NCI-H146 treated with DMSO at 0.1 percent for 48 hours (cell line): ENCODE results near the gene FBP1.
"Not testable (repeated sequence)": the region's sequence is repeated elsewhere in the genome, so short reads cannot be mapped to it uniquely, and the experiment has no call there.

ENCODE experiments used
- DNase-seq: peaks from one replicate; lab custom pipeline; 2025; ENCODE audit not compliant: unreplicated experiment; lab: John Stamatoyannopoulos, UW

The FBP1 gene

DNA sequence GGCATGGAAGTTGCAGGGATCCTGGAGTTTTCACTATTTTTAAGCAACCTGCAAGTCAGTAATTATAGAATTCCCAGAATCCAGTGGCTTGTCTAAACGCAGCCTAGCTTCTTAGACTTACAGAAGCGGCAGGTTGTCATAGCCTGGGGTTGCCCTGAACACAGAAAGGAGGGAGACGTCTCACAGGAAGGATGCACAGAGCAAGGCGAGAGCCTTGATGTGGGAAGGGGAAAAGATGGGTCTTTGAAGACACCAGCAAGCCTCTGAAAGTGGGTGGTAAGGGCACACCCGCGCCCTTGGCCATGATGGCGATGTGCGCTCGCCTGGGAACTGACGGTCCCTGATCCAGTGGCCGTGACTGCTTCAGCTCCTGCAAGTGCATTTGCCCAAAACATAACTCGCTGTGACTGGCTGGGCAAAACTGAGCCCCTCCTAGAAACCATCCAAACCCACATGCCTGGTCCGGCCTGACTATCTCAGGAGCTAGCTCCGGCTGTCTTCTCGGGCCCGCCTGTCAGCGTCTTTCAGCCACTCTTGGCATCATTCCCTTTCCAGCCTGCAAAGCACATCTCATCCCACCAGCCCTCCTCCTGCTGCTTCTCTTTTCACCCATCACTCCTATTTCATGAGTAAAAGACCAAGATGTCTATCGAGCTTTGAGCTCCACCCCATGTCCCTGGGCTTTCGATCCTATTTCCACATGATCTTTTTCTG is 17.1 kb downstream of the FBP1 start:
- no peak for DNase-seq

- DNase-seq = no peak
Observed at GRCh38 chr9:94619026-94619425, 20.3 kb downstream of the FBP1 start.

GRCh38 chr9:94613003-94613402 is 26.3 kb downstream of the FBP1 start:
- DNase-seq = no peak

GRCh38 chr9:94612071-94612470 is 27.2 kb downstream of the FBP1 start:
- no peak for DNase-seq

GRCh38 chr9:94611638-94612068 is 27.7 kb downstream of the FBP1 start:
- no peak for DNase-seq

DNA sequence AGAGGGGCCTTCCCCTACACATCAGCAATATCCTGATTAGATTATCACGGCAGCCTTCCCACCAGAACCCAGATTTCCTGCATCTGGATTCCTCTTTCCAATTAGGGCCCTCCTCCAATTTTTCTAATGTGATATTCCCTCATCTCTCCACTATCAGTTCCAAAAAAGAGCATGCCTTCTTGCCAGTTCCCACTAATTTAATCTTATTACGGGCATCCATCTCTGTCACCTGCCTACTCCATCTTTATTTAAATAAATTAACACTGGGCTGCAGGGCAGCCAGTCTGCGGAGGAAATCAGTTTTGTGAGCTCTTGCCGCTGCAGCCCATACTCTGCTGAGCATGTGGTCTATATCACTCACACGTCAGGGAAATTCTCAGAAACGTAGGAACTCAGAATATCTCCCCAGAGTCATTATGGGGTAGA is 29.1 kb downstream of the FBP1 start:
- no peak for DNase-seq

GRCh38 chr9:94607423-94607691 is 32.0 kb downstream of the FBP1 start:
- DNase-seq = no peak

GRCh38 chr9:94606646-94607422 is 32.5 kb downstream of the FBP1 start:
- no peak for DNase-seq

GRCh38 chr9:94603259-94604160 is 35.8 kb downstream of the FBP1 start:
- peak; percentile 75 for DNase-seq

GRCh38 chr9:94602666-94603065 is 36.7 kb downstream of the FBP1 start:
- DNase-seq = no peak

DNA sequence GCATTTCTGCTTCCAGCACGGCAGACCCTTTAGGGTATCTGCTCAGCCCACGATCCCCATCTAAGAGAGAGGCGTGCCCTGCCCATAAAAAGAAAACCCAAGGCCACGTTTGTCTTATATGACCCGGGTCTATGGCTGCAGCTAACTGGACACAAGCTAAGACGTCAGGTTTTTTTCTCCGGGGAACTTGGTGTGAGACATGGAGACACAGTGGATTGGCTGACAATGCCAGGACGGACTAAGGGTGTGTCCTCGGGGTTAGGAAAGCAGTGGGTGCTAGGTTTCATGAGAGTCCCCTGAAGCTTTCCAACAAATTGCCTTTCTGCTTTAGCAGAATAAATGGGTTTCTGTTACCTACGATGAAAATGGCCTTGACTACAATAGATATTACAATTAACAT is 38.6 kb downstream of the FBP1 start:
- DNase-seq = no peak

GRCh38 chr9:94600258-94600657 is 39.1 kb downstream of the FBP1 start:
- DNase-seq = no peak

- DNase-seq = no peak
Observed at GRCh38 chr9:94599102-94599501, 40.2 kb downstream of the FBP1 start.

DNA sequence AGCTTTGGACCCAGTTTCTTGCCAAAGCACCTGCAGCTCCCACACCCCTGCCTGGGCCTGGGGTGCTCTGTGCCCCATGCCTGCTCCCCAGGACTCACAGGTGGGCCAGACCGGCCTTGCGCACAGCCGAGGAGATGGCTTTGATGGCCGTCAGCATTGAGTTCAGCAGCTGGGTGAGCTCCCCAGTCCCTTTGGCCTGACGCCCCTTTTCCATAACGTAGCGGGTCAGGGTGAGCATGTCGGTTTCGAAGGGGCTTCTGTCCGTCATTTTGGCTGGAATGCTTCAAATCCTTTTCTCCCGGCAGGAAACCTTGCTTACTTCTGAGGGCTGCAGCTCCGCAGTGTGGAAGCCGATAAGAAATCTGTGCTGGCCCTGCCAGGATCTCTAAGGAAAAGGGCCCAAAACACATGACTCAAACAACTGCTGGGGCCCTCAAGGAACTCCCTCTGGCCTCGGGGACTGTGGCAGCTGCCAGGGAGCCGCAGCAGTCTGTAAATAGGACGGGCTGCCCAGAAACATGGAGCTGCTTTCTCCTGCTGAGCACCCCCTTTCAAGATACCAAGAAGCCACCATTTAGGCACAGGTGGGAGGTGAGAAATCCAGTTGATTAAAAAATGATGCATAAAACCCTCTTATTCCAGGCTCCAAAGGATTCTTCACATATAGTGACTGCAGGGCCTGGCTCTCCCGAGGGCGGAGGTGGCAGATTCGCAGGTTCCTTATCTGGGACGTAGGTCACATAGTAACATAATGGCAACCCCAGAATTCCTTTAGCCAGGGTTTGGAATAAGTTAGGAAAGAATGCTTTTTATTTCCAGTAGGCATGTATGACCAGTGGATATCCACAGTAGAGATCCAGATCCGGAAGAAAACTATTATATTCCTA is 45.6 kb downstream of the FBP1 start, which contains the start of gene FBP2:
Gene FBP2 (minus strand): TSS at position 366 of the 887 bp plus-strand sequence. CDS start 98 bp downstream, at position 268.
- DNase-seq = no peak

GRCh38 chr9:94592683-94593082 is 46.6 kb downstream of the FBP1 start:
- not testable (repeated sequence) for DNase-seq

- DNase-seq = no peak
Observed at GRCh38 chr9:94591876-94592275, 47.4 kb downstream of the FBP1 start.

GRCh38 chr9:94591046-94591545 is 48.2 kb downstream of the FBP1 start:
- DNase-seq = not testable (repeated sequence)

GRCh38 chr9:94588681-94589080 is 50.6 kb downstream of the FBP1 start:
- no peak for DNase-seq

DNA sequence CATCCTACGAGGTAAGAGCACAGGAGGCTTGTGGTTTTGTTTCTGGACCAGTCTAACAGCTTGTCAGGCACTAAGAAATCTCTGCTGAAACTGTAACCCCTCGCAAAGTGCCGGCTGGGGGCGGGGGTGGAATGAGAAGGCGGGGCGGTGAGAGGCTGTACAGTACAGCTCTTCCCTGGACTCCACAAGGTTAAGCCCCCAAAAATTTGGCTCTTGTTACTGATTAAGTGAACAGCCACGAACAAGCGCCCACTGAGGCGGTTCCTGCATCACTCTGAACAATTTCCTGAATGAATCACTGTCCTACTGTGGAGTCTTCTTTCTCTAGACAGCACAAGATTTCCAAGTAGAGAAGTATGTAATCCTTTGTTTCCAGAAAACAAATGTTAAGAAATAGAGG is 52.5 kb downstream of the FBP1 start:
- DNase-seq = no peak

DNA sequence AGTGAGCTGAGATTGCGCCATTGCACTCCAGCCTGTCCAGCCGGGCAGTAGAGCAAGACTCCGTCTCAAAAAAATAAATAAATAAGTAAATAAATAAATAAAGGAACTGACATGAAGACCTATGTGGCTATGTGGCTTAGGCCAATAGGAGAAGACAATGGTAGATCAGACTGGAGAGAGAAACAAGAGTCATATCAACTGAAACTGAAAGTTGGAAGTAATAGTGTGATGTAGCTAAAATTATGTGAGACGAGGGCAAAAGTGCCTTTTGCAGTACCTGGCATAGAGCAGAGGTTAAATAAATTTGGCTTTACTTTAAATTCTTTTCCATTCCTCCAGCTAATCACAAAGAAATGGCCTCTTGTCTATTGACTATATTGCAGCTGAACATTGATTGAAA is 53.0 kb downstream of the FBP1 start:
- DNase-seq = no peak
